GM12874 (cell line): ENCODE results near the gene CTNND2.

Source experiments
- CTCF ChIP-seq: IDR thresholded peaks from 2 replicates; pipeline ENCODE4 v1.5.1; 2011; ENCODE audit warnings: low read depth, mild to moderate bottlenecking, control low read depth, low read length, moderate library complexity; ENCODE audit not compliant: insufficient read depth

CTNND2 gene

GRCh38 chr5:11009576-11009975 lies 894.7 kb downstream of the CTNND2 start:
- no peak for TF ChIP-seq CTCF

GRCh38 chr5:11007269-11007870 lies 896.9 kb downstream of the CTNND2 start:
- TF ChIP-seq CTCF, result no peak

- TF ChIP-seq CTCF, result no peak
Observed at GRCh38 chr5:11000515-11001353, 903.5 kb downstream of the CTNND2 start.

- no peak for TF ChIP-seq CTCF
Observed at GRCh38 chr5:10999714-11000113, 904.5 kb downstream of the CTNND2 start.

GRCh38 chr5:10995891-10996290 lies 908.4 kb downstream of the CTNND2 start:
- no peak for TF ChIP-seq CTCF

GRCh38 chr5:10994091-10994986 lies 909.9 kb downstream of the CTNND2 start:
- no peak for TF ChIP-seq CTCF

- TF ChIP-seq CTCF, result no peak
Observed at GRCh38 chr5:10990634-10991033, 913.6 kb downstream of the CTNND2 start.
